Panc1 (cell line): ENCODE measurements around the gene IGF1.
"Not testable (repeated sequence)": the region's sequence is repeated elsewhere in the genome, so short reads cannot be mapped to it uniquely, and the experiment has no call there.

Source experiments
- POLR2AphosphoS5 ChIP-seq: IDR thresholded peaks from 2 replicates; pipeline ENCODE4 v1.6.1; 2012; ENCODE audit warnings: mild to moderate bottlenecking, low read depth, low read length, moderate library complexity
- TCF7L2 ChIP-seq: IDR thresholded peaks from 2 replicates; pipeline ENCODE4 v1.6.1; 2011; ENCODE audit warnings: mild to moderate bottlenecking, low read depth, low read length, inconsistent platforms
- TF ChIP-seq, protein P1 (sequence below): fragments of 450-650 bp; IDR thresholded peaks from 2 replicates; pipeline ENCODE4 v1.5.1; 2017; ENCODE audit warnings: mild to moderate bottlenecking

- TF ChIP-seq, protein P1, sequence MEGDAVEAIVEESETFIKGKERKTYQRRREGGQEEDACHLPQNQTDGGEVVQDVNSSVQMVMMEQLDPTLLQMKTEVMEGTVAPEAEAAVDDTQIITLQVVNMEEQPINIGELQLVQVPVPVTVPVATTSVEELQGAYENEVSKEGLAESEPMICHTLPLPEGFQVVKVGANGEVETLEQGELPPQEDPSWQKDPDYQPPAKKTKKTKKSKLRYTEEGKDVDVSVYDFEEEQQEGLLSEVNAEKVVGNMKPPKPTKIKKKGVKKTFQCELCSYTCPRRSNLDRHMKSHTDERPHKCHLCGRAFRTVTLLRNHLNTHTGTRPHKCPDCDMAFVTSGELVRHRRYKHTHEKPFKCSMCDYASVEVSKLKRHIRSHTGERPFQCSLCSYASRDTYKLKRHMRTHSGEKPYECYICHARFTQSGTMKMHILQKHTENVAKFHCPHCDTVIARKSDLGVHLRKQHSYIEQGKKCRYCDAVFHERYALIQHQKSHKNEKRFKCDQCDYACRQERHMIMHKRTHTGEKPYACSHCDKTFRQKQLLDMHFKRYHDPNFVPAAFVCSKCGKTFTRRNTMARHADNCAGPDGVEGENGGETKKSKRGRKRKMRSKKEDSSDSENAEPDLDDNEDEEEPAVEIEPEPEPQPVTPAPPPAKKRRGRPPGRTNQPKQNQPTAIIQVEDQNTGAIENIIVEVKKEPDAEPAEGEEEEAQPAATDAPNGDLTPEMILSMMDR, result not testable (repeated sequence)
- TF ChIP-seq POLR2AphosphoS5, TCF7L2: not testable (repeated sequence)
These were observed 126.1 kb downstream of the IGF1 start for GRCh38 chr12:102354281-102354680.
